Measurements from ENCODE around the gene GLYAT.

GLYAT gene

GRCh38 chr11:58731819-58732218 lies at the start of gene GLYAT:
Gene GLYAT, minus strand, starts transcription at chr11:58731943. Its CDS starts 7,447 bp downstream, at chr11:58724496.
- Mint-ChIP-seq H3K4me3 (no peak within 1 kb of the TSS), H3K27ac (no peak within 1 kb of the TSS), H3K27me3 (peaks cover 3% of the 10 kb centered on the region), H3K36me3 (no peaks in the 10 kb centered on the region), H3K4me1 (ENCODE audit: low read depth) (peaks cover 25% of the 10 kb centered on the region), H3K9me3 (ENCODE audit: low read depth) (no peaks in the 10 kb centered on the region)

GRCh38 chr11:58781345-58781744 lies 49.6 kb upstream of the GLYAT start:
- Mint-ChIP-seq H3K9me3 (ENCODE audit: low read depth) (no peaks in the 10 kb centered on the region), H3K27me3 (no peaks in the 10 kb centered on the region), H3K4me3 (no peak overlapping the region)

GRCh38 chr11:58780578-58780977 lies 48.8 kb upstream of the GLYAT start:
- H3K4me3 Mint-ChIP-seq = no peak overlapping the region
- H3K36me3 Mint-ChIP-seq = no peaks in the 10 kb centered on the region
- no peaks in the 10 kb centered on the region for H3K27me3 Mint-ChIP-seq
- H3K27ac Mint-ChIP-seq = no peak overlapping the region
- no peaks in the 10 kb centered on the region for H3K4me1 Mint-ChIP-seq (ENCODE audit: low read depth)
- H3K9me3 Mint-ChIP-seq (ENCODE audit: low read depth) = no peaks in the 10 kb centered on the region

More at GRCh38 chr11:58781345-58781744, 49.6 kb upstream of the GLYAT start:
- Mint-ChIP-seq H3K36me3 (no peaks in the 10 kb centered on the region), H3K4me1 (ENCODE audit: low read depth) (no peaks in the 10 kb centered on the region), H3K27ac (no peak overlapping the region)

- Mint-ChIP-seq H3K4me3 (no peak overlapping the region), H3K27ac (no peak overlapping the region), H3K9me3 (ENCODE audit: low read depth) (no peaks in the 10 kb centered on the region), H3K36me3 (no peaks in the 10 kb centered on the region), H3K27me3 (no peaks in the 10 kb centered on the region), H3K4me1 (ENCODE audit: low read depth) (no peaks in the 10 kb centered on the region)
Observed at GRCh38 chr11:58776891-58777710, 45.4 kb upstream of the GLYAT start.

GRCh38 chr11:58775066-58775708 lies 43.4 kb upstream of the GLYAT start:
- no peaks in the 10 kb centered on the region for H3K4me1 Mint-ChIP-seq (ENCODE audit: low read depth)
- peaks cover 5% of the 10 kb centered on the region for H3K27me3 Mint-ChIP-seq
- no peak overlapping the region for H3K4me3 Mint-ChIP-seq
- peaks cover 3% of the 10 kb centered on the region for H3K36me3 Mint-ChIP-seq
- H3K27ac Mint-ChIP-seq = no peak overlapping the region
- no peaks in the 10 kb centered on the region for H3K9me3 Mint-ChIP-seq (ENCODE audit: low read depth)

- Mint-ChIP-seq H3K36me3 (peaks cover 3% of the 10 kb centered on the region), H3K4me3 (no peak overlapping the region), H3K27me3 (peaks cover 5% of the 10 kb centered on the region), H3K9me3 (ENCODE audit: low read depth) (no peaks in the 10 kb centered on the region), H3K4me1 (ENCODE audit: low read depth) (no peaks in the 10 kb centered on the region), H3K27ac (no peak overlapping the region)
Observed at GRCh38 chr11:58774164-58774593, 42.4 kb upstream of the GLYAT start.

GRCh38 chr11:58773337-58773736 lies 41.6 kb upstream of the GLYAT start:
- Mint-ChIP-seq H3K4me3 (no peak overlapping the region), H3K4me1 (ENCODE audit: low read depth) (no peaks in the 10 kb centered on the region), H3K27ac (no peak overlapping the region), H3K9me3 (ENCODE audit: low read depth) (no peaks in the 10 kb centered on the region), H3K27me3 (peaks cover 5% of the 10 kb centered on the region), H3K36me3 (peaks cover 3% of the 10 kb centered on the region)

GRCh38 chr11:58772329-58773285 lies 40.9 kb upstream of the GLYAT start:
- no peak overlapping the region for H3K27ac Mint-ChIP-seq
- H3K36me3 Mint-ChIP-seq = peaks cover 3% of the 10 kb centered on the region
- H3K27me3 Mint-ChIP-seq = peaks cover 5% of the 10 kb centered on the region
- H3K9me3 Mint-ChIP-seq (ENCODE audit: low read depth) = no peaks in the 10 kb centered on the region
- no peaks in the 10 kb centered on the region for H3K4me1 Mint-ChIP-seq (ENCODE audit: low read depth)
- H3K4me3 Mint-ChIP-seq = no peak overlapping the region

- peaks cover 5% of the 10 kb centered on the region for H3K27me3 Mint-ChIP-seq
- no peaks in the 10 kb centered on the region for H3K4me1 Mint-ChIP-seq (ENCODE audit: low read depth)
- no peak overlapping the region for H3K4me3 Mint-ChIP-seq
- H3K36me3 Mint-ChIP-seq = peaks cover 3% of the 10 kb centered on the region
- no peak overlapping the region for H3K27ac Mint-ChIP-seq
- H3K9me3 Mint-ChIP-seq (ENCODE audit: low read depth) = no peaks in the 10 kb centered on the region
Observed at GRCh38 chr11:58771458-58771855, 39.7 kb upstream of the GLYAT start.

- H3K27ac Mint-ChIP-seq = no peak overlapping the region
- H3K4me3 Mint-ChIP-seq = no peak overlapping the region
- H3K4me1 Mint-ChIP-seq (ENCODE audit: low read depth) = no peaks in the 10 kb centered on the region
- H3K9me3 Mint-ChIP-seq (ENCODE audit: low read depth) = no peaks in the 10 kb centered on the region
- peaks cover 5% of the 10 kb centered on the region for H3K36me3 Mint-ChIP-seq
- H3K27me3 Mint-ChIP-seq = peaks cover 5% of the 10 kb centered on the region
Observed at GRCh38 chr11:58770627-58771457, 39.1 kb upstream of the GLYAT start.

GRCh38 chr11:58770166-58770565 lies 38.4 kb upstream of the GLYAT start:
- no peaks in the 10 kb centered on the region for H3K4me1 Mint-ChIP-seq (ENCODE audit: low read depth)
- no peak overlapping the region for H3K4me3 Mint-ChIP-seq
- peaks cover 5% of the 10 kb centered on the region for H3K27me3 Mint-ChIP-seq
- H3K36me3 Mint-ChIP-seq = peaks cover 5% of the 10 kb centered on the region
- H3K27ac Mint-ChIP-seq = no peak overlapping the region
- H3K9me3 Mint-ChIP-seq (ENCODE audit: low read depth) = no peaks in the 10 kb centered on the region

- peaks cover 5% of the 10 kb centered on the region for H3K27me3 Mint-ChIP-seq
- H3K4me1 Mint-ChIP-seq (ENCODE audit: low read depth) = no peaks in the 10 kb centered on the region
- no peaks in the 10 kb centered on the region for H3K9me3 Mint-ChIP-seq (ENCODE audit: low read depth)
- no peak overlapping the region for H3K4me3 Mint-ChIP-seq
- H3K27ac Mint-ChIP-seq = no peak overlapping the region
- peaks cover 5% of the 10 kb centered on the region for H3K36me3 Mint-ChIP-seq
Observed at GRCh38 chr11:58769308-58769707, 37.6 kb upstream of the GLYAT start.

- H3K9me3 Mint-ChIP-seq (ENCODE audit: low read depth) = no peaks in the 10 kb centered on the region
- H3K4me1 Mint-ChIP-seq (ENCODE audit: low read depth) = no peaks in the 10 kb centered on the region
- H3K36me3 Mint-ChIP-seq = peaks cover 5% of the 10 kb centered on the region
- H3K4me3 Mint-ChIP-seq = no peak overlapping the region
- H3K27me3 Mint-ChIP-seq = peaks cover 5% of the 10 kb centered on the region
- no peak overlapping the region for H3K27ac Mint-ChIP-seq
Observed at GRCh38 chr11:58768137-58768536, 36.4 kb upstream of the GLYAT start.

- no peaks in the 10 kb centered on the region for H3K27me3 Mint-ChIP-seq
- H3K4me3 Mint-ChIP-seq = no peak overlapping the region
- no peaks in the 10 kb centered on the region for H3K4me1 Mint-ChIP-seq (ENCODE audit: low read depth)
- H3K9me3 Mint-ChIP-seq (ENCODE audit: low read depth) = no peaks in the 10 kb centered on the region
- H3K36me3 Mint-ChIP-seq = peaks cover 2% of the 10 kb centered on the region
- no peak overlapping the region for H3K27ac Mint-ChIP-seq
Observed at GRCh38 chr11:58765078-58765477, 33.3 kb upstream of the GLYAT start.

Measured in activated naive CD8-positive, alpha-beta T cell (primary cell).